H1 (cell line): ENCODE results near the gene DCAF7.

Experiments
- POLR2A ChIP-seq, 2 experiments: IDR thresholded peaks; 1 replicate in 1 of 2; 2 replicates in 1 of 2; pipeline ENCODE4 v1.6.1; 2011; ENCODE audit warnings: low read depth in 2 of 2, low read length in 2 of 2, mild to moderate bottlenecking in 2 of 2; ENCODE audit errors: control extremely low read depth in 1 of 2
- POLR2AphosphoS5 ChIP-seq: IDR thresholded peaks from 2 replicates; pipeline ENCODE4 v1.6.1; 2011; ENCODE audit warnings: low read depth, low read length
- RAD21 ChIP-seq, 2 experiments: IDR thresholded peaks in 1 of 2; conservative IDR thresholded peaks in 1 of 2; 2 replicates each; pipeline ENCODE4 v1.6.1; 2011; ENCODE audit warnings: low read depth in 2 of 2, low read length in 2 of 2, improper control_type of control experiment in 1 of 2, inconsistent platforms in 1 of 2, mild to moderate bottlenecking in 1 of 2, moderate library complexity in 1 of 2
- RNF2 ChIP-seq: fragments of 200-900, 300-1000 bp; sonication (generic); IDR thresholded peaks from 2 replicates; pipeline ENCODE4 v1.7.1; 2016; ENCODE audit warnings: borderline replicate concordance, low read depth, mild to moderate bottlenecking, antibody characterized with exemption, low read length; ENCODE audit not compliant: poor library complexity, severe bottlenecking; ENCODE audit errors: missing control alignments
- RXRA ChIP-seq: IDR thresholded peaks from 2 replicates; pipeline ENCODE4 v1.6.1; 2011; ENCODE audit warnings: low read depth, mild to moderate bottlenecking, low read length, moderate library complexity; ENCODE audit not compliant: insufficient read depth
- SAP30 ChIP-seq: fragments of 300-600 bp; sonication (generic); IDR thresholded peaks from 2 replicates; pipeline ENCODE4 v1.7.1; 2012; ENCODE audit warnings: low read length, moderate library complexity, mild to moderate bottlenecking, inconsistent platforms; ENCODE audit not compliant: insufficient read depth, insufficient replicate concordance
- SRF ChIP-seq: IDR thresholded peaks from 2 replicates; pipeline ENCODE4 v1.6.1; 2011; ENCODE audit warnings: mild to moderate bottlenecking, low read depth, low read length, moderate library complexity
- TBP ChIP-seq: IDR thresholded peaks from 2 replicates; pipeline ENCODE4 v1.6.1; 2011; ENCODE audit warnings: low read depth, low read length, improper control_type of control experiment
- YY1 ChIP-seq: IDR thresholded peaks from 2 replicates; pipeline ENCODE4 v1.6.1; 2011; ENCODE audit warnings: low read depth, mild to moderate bottlenecking, low read length
- TF ChIP-seq, protein P1 (sequence below), 3 experiments: IDR thresholded peaks; 1 replicate in 2 of 3; 2 replicates in 1 of 3; pipeline versions ENCODE4 v1.5.1 to v1.6.1; 2011; ENCODE audit warnings: low read length in 3 of 3, mild to moderate bottlenecking in 3 of 3, inconsistent platforms in 2 of 3, low read depth in 1 of 3, moderate library complexity in 1 of 3; ENCODE audit not compliant: insufficient read depth in 1 of 3; ENCODE audit errors: control extremely low read depth in 1 of 3
- TF ChIP-seq, protein P2 (sequence below): IDR thresholded peaks from 2 replicates; pipeline ENCODE4 v1.6.1; 2012; ENCODE audit warnings: inconsistent platforms
- TF ChIP-seq, protein P3 (sequence below): IDR thresholded peaks from 2 replicates; pipeline ENCODE4 v1.6.1; 2012; ENCODE audit warnings: low read length, inconsistent platforms

DNA sequence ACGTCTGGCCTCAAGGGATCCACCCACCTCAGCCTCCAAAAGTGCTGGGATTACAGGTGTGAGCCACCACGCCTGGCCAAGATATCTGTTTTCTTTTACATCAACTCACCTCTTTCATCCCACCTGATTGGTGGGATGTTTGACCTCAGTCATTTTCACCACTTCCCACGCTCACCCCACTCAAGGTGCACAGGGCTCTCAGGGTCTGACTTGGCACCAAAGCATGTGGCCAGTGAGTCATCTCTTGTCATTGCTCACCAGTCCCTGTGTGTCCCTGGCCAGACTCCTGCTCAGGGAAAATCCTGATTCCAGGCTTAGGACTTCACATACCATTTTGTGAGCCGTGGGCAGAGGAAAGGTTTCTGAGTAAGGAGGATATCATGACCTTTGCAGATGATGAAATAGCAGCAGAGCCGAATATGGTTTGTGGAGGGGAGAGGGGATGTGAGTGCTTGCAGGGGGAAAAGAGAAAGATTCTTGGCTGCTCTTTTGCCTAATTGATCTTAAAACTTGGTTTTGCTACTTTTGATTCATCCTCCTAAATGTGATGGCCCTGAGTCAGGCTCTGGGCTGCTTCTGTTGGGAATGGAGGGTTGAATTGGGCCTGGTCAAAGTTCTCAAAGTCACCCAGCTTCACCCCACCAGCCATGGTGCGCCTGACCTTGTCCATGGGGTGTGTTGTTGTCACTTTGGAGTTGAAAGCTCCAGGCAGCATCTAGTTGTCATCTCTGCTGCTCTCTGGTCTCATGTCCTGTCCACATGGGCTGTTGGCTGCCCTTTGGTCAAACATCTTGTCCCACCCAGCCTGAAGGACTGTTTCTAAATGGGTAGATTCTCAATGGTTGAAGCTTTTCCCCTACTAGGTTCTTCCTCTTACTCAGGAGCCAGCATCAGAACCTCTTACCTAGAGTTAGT lies 33.1 kb upstream of the DCAF7 start:
- TF ChIP-seq, protein P1, sequence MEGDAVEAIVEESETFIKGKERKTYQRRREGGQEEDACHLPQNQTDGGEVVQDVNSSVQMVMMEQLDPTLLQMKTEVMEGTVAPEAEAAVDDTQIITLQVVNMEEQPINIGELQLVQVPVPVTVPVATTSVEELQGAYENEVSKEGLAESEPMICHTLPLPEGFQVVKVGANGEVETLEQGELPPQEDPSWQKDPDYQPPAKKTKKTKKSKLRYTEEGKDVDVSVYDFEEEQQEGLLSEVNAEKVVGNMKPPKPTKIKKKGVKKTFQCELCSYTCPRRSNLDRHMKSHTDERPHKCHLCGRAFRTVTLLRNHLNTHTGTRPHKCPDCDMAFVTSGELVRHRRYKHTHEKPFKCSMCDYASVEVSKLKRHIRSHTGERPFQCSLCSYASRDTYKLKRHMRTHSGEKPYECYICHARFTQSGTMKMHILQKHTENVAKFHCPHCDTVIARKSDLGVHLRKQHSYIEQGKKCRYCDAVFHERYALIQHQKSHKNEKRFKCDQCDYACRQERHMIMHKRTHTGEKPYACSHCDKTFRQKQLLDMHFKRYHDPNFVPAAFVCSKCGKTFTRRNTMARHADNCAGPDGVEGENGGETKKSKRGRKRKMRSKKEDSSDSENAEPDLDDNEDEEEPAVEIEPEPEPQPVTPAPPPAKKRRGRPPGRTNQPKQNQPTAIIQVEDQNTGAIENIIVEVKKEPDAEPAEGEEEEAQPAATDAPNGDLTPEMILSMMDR (IDR thresholded peaks at IDR 0.05; ENCODE audit: control extremely low read depth in 1 of 3, insufficient read depth in 1 of 3, low read depth in 1 of 3, low read length in 3 of 3): no peak
- no peak for TF ChIP-seq SAP30
- no peak for TF ChIP-seq POLR2A (IDR thresholded peaks at IDR 0.05; ENCODE audit: control extremely low read depth in 1 of 2, low read depth in 2 of 2, low read length in 2 of 2)
- no peak for TF ChIP-seq SRF
- no peak for TF ChIP-seq RAD21 (IDR thresholded peaks at IDR 0.05 in 1 of 2, conservative IDR thresholded peaks at IDR 0.05 in 1 of 2; ENCODE audit: low read depth in 2 of 2, low read length in 2 of 2)
- TF ChIP-seq, protein P2, sequence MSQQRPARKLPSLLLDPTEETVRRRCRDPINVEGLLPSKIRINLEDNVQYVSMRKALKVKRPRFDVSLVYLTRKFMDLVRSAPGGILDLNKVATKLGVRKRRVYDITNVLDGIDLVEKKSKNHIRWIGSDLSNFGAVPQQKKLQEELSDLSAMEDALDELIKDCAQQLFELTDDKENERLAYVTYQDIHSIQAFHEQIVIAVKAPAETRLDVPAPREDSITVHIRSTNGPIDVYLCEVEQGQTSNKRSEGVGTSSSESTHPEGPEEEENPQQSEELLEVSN: no peak
- no peak for TF ChIP-seq RXRA
- TF ChIP-seq TBP: no peak
- TF ChIP-seq, protein P3, sequence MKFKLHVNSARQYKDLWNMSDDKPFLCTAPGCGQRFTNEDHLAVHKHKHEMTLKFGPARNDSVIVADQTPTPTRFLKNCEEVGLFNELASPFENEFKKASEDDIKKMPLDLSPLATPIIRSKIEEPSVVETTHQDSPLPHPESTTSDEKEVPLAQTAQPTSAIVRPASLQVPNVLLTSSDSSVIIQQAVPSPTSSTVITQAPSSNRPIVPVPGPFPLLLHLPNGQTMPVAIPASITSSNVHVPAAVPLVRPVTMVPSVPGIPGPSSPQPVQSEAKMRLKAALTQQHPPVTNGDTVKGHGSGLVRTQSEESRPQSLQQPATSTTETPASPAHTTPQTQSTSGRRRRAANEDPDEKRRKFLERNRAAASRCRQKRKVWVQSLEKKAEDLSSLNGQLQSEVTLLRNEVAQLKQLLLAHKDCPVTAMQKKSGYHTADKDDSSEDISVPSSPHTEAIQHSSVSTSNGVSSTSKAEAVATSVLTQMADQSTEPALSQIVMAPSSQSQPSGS: no peak
- no peak for TF ChIP-seq YY1
- no peak for TF ChIP-seq POLR2AphosphoS5
- no peak for TF ChIP-seq RNF2
